ENCODE data around the gene PCLO. TPM values are rescaled to one million over a fixed set of nuclear protein-coding genes. Genes with fewer than 3 reads are reported as not detected.

The PCLO gene
- total and polyA plus RNA-seq, 2 of the 8 experiments (the other 6 are each of a cell fraction or from before 2014, with no cell fraction given), result 1.5 to 3.2 TPM

DNA sequence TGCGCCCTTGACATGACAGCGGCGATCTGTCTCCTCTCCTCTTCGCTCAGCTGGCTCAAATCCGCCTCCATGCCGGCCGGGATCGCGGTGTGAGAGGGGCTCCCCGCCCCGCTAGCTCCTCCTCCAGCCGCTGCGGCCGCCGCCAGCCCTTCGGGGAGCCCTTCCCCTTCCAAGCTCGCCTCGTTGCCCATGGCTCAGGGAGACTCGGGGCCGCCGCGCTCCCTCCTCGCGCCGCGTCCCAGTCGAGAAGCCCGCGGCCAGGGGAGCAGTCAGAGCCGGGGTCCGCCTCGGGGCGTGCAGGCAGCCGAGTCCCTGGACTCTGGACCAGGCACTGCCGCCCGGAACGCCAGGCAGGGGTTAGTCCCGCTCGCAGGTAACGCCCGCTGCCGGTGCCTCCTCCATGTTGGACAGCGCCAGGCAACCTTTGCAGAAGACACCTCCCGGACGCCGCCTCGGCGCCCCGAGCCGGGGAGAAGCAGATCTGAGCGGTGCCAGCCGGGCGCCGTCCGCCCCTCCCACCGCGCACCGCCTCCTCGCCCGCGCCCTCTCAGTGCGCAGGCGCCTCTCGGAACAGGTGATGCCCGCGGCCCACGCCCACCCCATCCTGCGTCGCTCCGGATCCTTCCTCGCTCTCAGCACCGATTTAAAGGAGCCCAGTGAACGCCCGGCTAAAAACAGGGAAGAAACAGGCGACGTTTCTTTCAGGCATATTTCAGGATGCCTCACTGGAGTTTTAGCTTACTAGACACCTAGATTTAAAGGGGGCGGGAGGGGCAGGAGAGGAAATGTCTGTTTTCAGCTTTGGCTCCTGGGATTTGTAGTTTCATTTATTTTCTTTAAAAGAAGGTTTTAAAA is at the start of gene PCLO (continued):
- TF ChIP-seq MAFK (IDR thresholded peaks at IDR 0.05; ENCODE audit: low read depth, low read length) (no peak), GTF2F1 (IDR thresholded peaks at IDR 0.05; ENCODE audit: borderline replicate concordance, low read depth, low read length) (no peak), SIRT6 (IDR thresholded peaks at IDR 0.05; ENCODE audit: low read length) (no peak), CREB1 (IDR thresholded peaks at IDR 0.05) (no peak), TCF12 (IDR thresholded peaks at IDR 0.05; ENCODE audit: low read depth, low read length) (no peak), FOSL1 (IDR thresholded peaks at IDR 0.05; ENCODE audit: insufficient read depth, low read depth, low read length) (no peak)
- TF ChIP-seq, protein P1, sequence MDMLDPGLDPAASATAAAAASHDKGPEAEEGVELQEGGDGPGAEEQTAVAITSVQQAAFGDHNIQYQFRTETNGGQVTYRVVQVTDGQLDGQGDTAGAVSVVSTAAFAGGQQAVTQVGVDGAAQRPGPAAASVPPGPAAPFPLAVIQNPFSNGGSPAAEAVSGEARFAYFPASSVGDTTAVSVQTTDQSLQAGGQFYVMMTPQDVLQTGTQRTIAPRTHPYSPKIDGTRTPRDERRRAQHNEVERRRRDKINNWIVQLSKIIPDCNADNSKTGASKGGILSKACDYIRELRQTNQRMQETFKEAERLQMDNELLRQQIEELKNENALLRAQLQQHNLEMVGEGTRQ (IDR thresholded peaks at IDR 0.05; ENCODE audit: low read length), result 0 out of 2 replicates have a peak, but pooled peaks have one; percentile 33
